Measurements from ENCODE around the gene ZNF729. TPM values are rescaled to one million over a fixed set of nuclear protein-coding genes. Genes with fewer than 3 reads are reported as not detected.

Gene ZNF729
- total RNA-seq, 1 experiment from 2014 or later = not detected

GRCh38 chr19:22354665-22355064, 68.4 kb downstream of the ZNF729 start:
- BruUV-seq (replicated peaks) = no TSS peak
- no peak overlapping the region for H3K27ac ChIP-seq (ENCODE audit: low read length)
- ATAC-seq (no peak), DNase-seq (ENCODE audit: low read depth, low spot score) (no peak)
- no peaks in the 10 kb centered on the region for H3K9me3 ChIP-seq (ENCODE audit: control insufficient read depth, insufficient read depth, low read depth, low read length)
- no peaks in the 10 kb centered on the region for H3K36me3 ChIP-seq (ENCODE audit: control insufficient read depth, insufficient read depth, low read length)
- ChIA-PET POLR2A (no interaction called here), CTCF (no interaction called here)
- no peaks in the 10 kb centered on the region for H3K4me1 ChIP-seq (ENCODE audit: control insufficient read depth, insufficient read depth, low read length)
- intact Hi-C loops (cut with micrococcal nuclease; ENCODE audit: unreplicated experiment) = no loop called here
- TF ChIP-seq POLR2AphosphoS5 (IDR thresholded peaks at IDR 0.05; ENCODE audit: low read depth, low read length) (no peak), REST (IDR thresholded peaks at IDR 0.05; ENCODE audit: insufficient read depth in 1 of 2, low read depth in 2 of 2, low read length in 1 of 2) (no peak), CTCF (IDR thresholded peaks at IDR 0.05) (no peak), TCF7L2 (IDR thresholded peaks at IDR 0.05; ENCODE audit: low read depth, low read length) (no peak), SIN3A (IDR thresholded peaks at IDR 0.05; ENCODE audit: borderline replicate concordance, insufficient read depth, low read depth, low read length) (no peak)
- H3K4me3 ChIP-seq (ENCODE audit: low read depth in 2 of 2, low read length in 2 of 2) = no peak overlapping the region
- no peaks in the 10 kb centered on the region for H3K27me3 ChIP-seq (ENCODE audit: control insufficient read depth, insufficient read depth, low read length)
- in situ Hi-C loops (cut with HindIII; ENCODE audit: low pct_unique_long_range_greater_than_20kb, low sequenced_read_pairs) = no loop called here

Other genes with a start within 250 kb of the ZNF729 start
- gene ZNF257, start 234.0 kb upstream of the ZNF729 start, total RNA-seq (2021; ENCODE audit: unreplicated experiment) = not detected
- gene ZNF676, start 89.5 kb upstream of the ZNF729 start, total RNA-seq (2021; ENCODE audit: unreplicated experiment) = not detected
- gene ZNF98, start 135.9 kb downstream of the ZNF729 start, total RNA-seq (2021; ENCODE audit: unreplicated experiment) = not detected

Data from Panc1 (cell line).